ENCODE results near the gene RAP1GAP.

GRCh38 chr1:21563971-21564370 is 105.2 kb downstream of the RAP1GAP start:
- TF ChIP-seq CTCF (IDR thresholded peaks at IDR 0.05) (no peak), POLR2AphosphoS5 (IDR thresholded peaks at IDR 0.05) (no peak)

Measured in esophagus muscularis mucosa (tissue), 3 donors.